MG63 (cell line): Measurements from ENCODE around the gene ANP32D. TPM values are rescaled to one million over a fixed set of nuclear protein-coding genes. Genes with fewer than 3 reads are reported as not detected.
"Not testable (repeated sequence)": the region's sequence is repeated elsewhere in the genome, so short reads cannot be mapped to it uniquely, and the experiment has no call there.

Experiments
- DNase-seq: peaks from one replicate; pipeline ENCODE4 v3.0.0-alpha.2; 2020
- H3K27me3 ChIP-seq: fragments of 250-450 bp; sonication (Bioruptor Pico); 2 replicates; pipeline ENCODE4 v1.5.1; 2020; ENCODE audit warnings: mild to moderate bottlenecking, moderate library complexity
- H3K36me3 ChIP-seq: fragments of 250-450 bp; sonication (Bioruptor Pico); 2 replicates; pipeline ENCODE4 v1.5.1; 2020; ENCODE audit warnings: mild to moderate bottlenecking, moderate library complexity
- H3K4me3 ChIP-seq: fragments of 250-450 bp; sonication (Bioruptor Pico); 2 replicates; pipeline ENCODE4 v1.5.1; 2020; ENCODE audit warnings: mild to moderate bottlenecking, moderate library complexity
- H3K9me3 ChIP-seq: fragments of 250-450 bp; sonication (Bioruptor Pico); 2 replicates; pipeline ENCODE4 v1.5.1; 2020; ENCODE audit warnings: mild to moderate bottlenecking, moderate library complexity
- total RNA-seq: library from RNA; depleted of rRNA; stranded (reverse); fragments of >200 nt; shearing (Covaris generic); gene quantifications from 2 replicates; pipeline ENCODE4 v1.2.3, GENCODE V29; 2014; ENCODE audit warnings: low replicate concordance; rRNA removed

Gene ANP32D
- total RNA-seq, 1 experiment from 2014 or later: not detected

- H3K4me3 ChIP-seq: no peak overlapping the region
- no peaks in the 10 kb centered on the region for H3K36me3 ChIP-seq
- H3K9me3 ChIP-seq: no peaks in the 10 kb centered on the region
- no peak for DNase-seq
- H3K27me3 ChIP-seq: peaks cover 7% of the 10 kb centered on the region
Observed at GRCh38 chr12:48482930-48483329, 10.6 kb downstream of the ANP32D start.

- no peaks in the 10 kb centered on the region for H3K9me3 ChIP-seq
Observed at GRCh38 chr12:48486261-48486660, 13.9 kb downstream of the ANP32D start.

GRCh38 chr12:48486679-48487078, 14.3 kb downstream of the ANP32D start:
- Histone ChIP-seq H3K36me3 (no peaks in the 10 kb centered on the region), H3K27me3 (peaks cover 9% of the 10 kb centered on the region), H3K9me3 (no peaks in the 10 kb centered on the region), H3K4me3 (no peak overlapping the region)
- no peak for DNase-seq

More at GRCh38 chr12:48486261-48486660, 13.9 kb downstream of the ANP32D start:
- Histone ChIP-seq H3K27me3 (peaks cover 9% of the 10 kb centered on the region), H3K4me3 (no peak overlapping the region), H3K36me3 (no peaks in the 10 kb centered on the region)
- no peak for DNase-seq

- Histone ChIP-seq H3K4me3 (no peak overlapping the region), H3K27me3 (peaks cover 9% of the 10 kb centered on the region), H3K36me3 (no peaks in the 10 kb centered on the region), H3K9me3 (no peaks in the 10 kb centered on the region)
- DNase-seq: no peak
Observed at GRCh38 chr12:48489012-48489411, 16.7 kb downstream of the ANP32D start.

- not testable (repeated sequence) for H3K9me3 ChIP-seq, DNase-seq, H3K27me3 ChIP-seq, H3K36me3 ChIP-seq, H3K4me3 ChIP-seq
Observed at GRCh38 chr12:48489456-48489855, 17.1 kb downstream of the ANP32D start.

GRCh38 chr12:48500281-48500680, 27.9 kb downstream of the ANP32D start:
- not testable (repeated sequence) for H3K9me3 ChIP-seq, H3K4me3 ChIP-seq, DNase-seq, H3K27me3 ChIP-seq, H3K36me3 ChIP-seq

- not testable (repeated sequence) for H3K9me3 ChIP-seq, DNase-seq, H3K4me3 ChIP-seq, H3K36me3 ChIP-seq
- peaks cover 15% of the 10 kb centered on the region; the same call in 1 of the 2 replicates for H3K27me3 ChIP-seq
Observed at GRCh38 chr12:48506836-48507235, 34.5 kb downstream of the ANP32D start.

GRCh38 chr12:48508987-48509386, 36.6 kb downstream of the ANP32D start:
- Histone ChIP-seq H3K36me3 (no peaks in the 10 kb centered on the region), H3K9me3 (no peaks in the 10 kb centered on the region), H3K4me3 (no peak overlapping the region), H3K27me3 (peaks cover 22% of the 10 kb centered on the region)
- DNase-seq: no peak

- Histone ChIP-seq H3K4me3 (no peak overlapping the region), H3K27me3 (peaks cover 28% of the 10 kb centered on the region), H3K9me3 (no peaks in the 10 kb centered on the region), H3K36me3 (no peaks in the 10 kb centered on the region)
- no peak for DNase-seq
Observed at GRCh38 chr12:48510111-48510510, 37.8 kb downstream of the ANP32D start.

GRCh38 chr12:48512855-48513254, 40.5 kb downstream of the ANP32D start:
- no peak for DNase-seq
- Histone ChIP-seq H3K36me3 (no peaks in the 10 kb centered on the region), H3K4me3 (no peak overlapping the region), H3K27me3 (peaks cover 31% of the 10 kb centered on the region), H3K9me3 (no peaks in the 10 kb centered on the region)

- no peak for DNase-seq
- Histone ChIP-seq H3K9me3 (no peaks in the 10 kb centered on the region), H3K36me3 (no peaks in the 10 kb centered on the region), H3K4me3 (no peak overlapping the region), H3K27me3 (peaks cover 22% of the 10 kb centered on the region)
Observed at GRCh38 chr12:48514728-48515127, 42.4 kb downstream of the ANP32D start.

- DNase-seq, H3K9me3 ChIP-seq, H3K4me3 ChIP-seq, H3K36me3 ChIP-seq: not testable (repeated sequence)
- H3K27me3 ChIP-seq: peaks cover 11% of the 10 kb centered on the region; the same call in 1 of the 2 replicates
Observed at GRCh38 chr12:48520381-48520780, 48.0 kb downstream of the ANP32D start.

Other genes with a start within 250 kb of the ANP32D start
- 2.9 and 3.4 TPM in 2 replicates for gene ZNF641, start 121.6 kb upstream of the ANP32D start, total RNA-seq
- gene C12orf54, start 9.9 kb downstream of the ANP32D start, total RNA-seq: not detected in 2 replicates
- gene OR8S1, start 53.1 kb downstream of the ANP32D start, total RNA-seq: not detected in 2 replicates
- gene LALBA, start 97.5 kb downstream of the ANP32D start, total RNA-seq: not detected in 2 replicates
- 42.8 and 56.3 TPM in 2 replicates for gene KANSL2, start 209.7 kb downstream of the ANP32D start, total RNA-seq
- 9.7 and 22.2 TPM in 2 replicates for gene CCNT1, start 244.1 kb downstream of the ANP32D start, total RNA-seq